ENCODE results near the gene HPS1. TPM values are rescaled to one million over a fixed set of nuclear protein-coding genes. Genes with fewer than 3 reads are reported as not detected.

The HPS1 gene
- total RNA-seq, 1 experiment from 2014 or later, result 6.3 TPM

DNA sequence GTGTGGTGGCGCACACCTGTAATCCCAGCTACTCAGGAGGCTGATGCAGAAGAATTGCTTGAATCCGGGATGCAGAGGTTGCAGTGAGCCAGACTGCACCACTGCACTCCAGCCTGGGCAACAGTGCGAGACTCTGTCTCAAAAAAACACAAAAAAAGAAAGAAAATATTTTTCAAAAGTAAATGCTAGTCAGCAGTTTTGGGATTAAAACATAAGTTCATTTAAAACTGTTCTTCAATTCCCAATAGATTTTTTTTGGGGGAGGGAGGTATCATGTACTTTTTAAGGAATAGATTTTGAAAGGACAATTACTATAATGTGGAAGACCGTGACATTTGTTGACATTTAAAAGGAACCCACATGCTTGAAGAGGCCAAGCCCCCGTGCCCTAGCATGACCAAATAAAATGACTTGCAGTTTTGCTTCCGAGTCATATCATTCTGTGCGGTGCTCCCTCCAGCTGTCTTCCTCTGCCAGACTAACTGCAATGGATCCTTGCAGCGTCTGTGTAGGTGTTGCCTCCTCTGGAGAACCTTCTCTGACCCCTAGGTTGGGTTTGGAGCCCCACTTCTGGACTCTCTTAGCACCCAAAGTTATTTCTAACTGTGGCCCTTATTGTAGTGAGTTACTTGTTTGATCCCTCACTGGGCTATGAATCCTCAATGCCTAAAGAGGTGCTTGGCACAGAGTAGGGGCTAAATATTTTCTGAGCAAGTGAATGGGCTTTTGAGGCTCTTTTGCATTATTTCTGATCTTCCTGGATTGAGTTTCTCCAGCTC is 17.4 kb upstream of the HPS1 start:
- no peak for DNase-seq (ENCODE audit: low read depth)

GRCh38 chr10:98463016-98463415 is 16.3 kb upstream of the HPS1 start:
- DNase-seq (ENCODE audit: low read depth), result no peak

DNA sequence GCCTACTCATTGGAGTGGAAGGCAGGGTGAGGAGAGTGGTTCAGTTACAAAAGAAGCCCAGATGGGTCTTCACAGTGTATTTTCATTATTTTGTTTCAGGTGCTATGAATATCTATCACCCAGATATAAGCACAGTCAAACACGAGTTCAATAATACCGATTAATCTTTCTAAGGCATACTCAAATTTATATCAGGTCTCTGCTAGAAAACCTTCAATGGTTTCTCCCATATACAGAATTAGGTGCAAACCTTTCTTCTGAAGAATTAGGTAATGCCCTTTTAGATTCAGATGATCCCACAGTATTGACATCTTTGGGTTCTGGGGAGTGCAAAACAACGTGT is 14.7 kb upstream of the HPS1 start:
- no peak for DNase-seq (ENCODE audit: low read depth)

DNA sequence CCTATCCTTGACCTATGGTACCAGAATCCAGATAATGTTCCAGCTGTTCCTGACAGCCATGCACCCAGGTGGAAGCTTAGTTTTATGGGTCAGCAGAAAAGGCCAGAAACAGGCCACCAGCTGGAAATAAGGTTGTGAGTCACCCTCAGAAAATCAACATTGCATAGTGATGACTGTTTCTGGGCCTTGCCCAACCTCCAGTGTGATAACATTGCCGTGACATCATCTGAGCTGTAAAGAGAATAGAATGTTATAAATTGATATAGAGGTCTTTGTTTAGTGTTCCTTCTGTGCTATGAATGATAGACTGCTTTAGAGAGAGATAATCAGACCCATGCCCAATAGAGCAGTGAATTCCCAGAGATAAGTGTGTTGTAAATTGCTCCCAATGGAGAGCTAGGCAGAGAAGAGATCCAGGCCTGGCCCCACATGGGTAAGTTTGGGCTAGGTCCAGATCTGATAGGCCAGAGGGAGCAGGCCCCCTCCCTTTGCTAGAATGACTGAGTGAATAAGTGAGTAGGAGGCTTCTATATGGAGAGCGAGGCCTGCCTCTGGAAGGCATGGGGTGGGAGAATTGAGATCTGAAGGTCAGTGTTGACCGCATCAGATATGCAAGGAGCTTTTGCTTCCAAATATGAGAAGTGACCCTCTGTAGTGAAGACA is 14.2 kb upstream of the HPS1 start:
- DNase-seq (ENCODE audit: low read depth), result peak; percentile 88

DNA sequence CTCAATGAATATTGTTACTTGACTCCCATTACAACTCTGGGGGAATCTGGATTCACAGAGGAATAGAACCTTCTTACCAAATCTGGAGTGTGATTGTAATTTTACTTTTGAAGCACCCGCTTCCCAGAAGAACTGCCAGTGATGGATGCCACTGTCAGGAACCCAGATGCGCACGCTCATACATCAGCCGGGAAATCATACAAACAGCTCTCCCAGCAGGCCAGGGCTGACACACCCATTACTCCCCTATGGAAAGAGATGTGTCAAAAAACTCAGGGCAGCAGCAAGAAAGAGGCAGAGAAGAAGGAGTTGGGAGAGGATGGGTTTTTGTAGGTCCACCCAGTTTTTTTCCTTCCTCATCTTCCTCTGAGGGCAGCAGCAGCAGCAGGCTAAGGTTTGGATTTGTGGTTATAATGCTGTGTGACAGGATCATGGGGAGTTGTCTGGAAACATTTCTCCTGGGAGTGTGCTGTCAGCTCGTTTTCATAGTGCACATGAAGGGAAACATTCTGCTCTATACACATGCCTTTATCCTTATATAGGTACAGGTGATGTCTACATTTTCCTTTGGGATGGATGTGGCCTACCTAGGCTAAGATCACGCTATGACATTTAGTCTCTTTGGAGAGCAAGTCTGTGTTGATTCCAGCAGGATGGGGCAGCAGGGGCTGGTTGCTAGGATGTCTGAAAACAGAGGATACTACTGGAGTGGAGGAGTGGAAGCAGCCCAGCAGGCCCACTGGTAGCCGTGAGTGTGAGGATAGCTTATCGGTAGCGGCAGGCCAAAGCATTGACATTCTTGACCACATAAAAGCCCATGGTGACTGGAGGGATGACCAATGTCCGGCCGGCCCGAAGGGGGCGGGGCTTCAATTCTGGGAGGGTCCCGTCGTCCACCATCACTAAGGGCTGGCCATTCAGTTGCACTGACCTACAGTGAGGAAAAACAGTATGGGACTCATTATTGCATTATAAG is 12.4 kb upstream of the HPS1 start:
- DNase-seq (ENCODE audit: low read depth), result no peak

GRCh38 chr10:98457721-98458120 is 11.0 kb upstream of the HPS1 start:
- no peak for DNase-seq (ENCODE audit: low read depth)

DNA sequence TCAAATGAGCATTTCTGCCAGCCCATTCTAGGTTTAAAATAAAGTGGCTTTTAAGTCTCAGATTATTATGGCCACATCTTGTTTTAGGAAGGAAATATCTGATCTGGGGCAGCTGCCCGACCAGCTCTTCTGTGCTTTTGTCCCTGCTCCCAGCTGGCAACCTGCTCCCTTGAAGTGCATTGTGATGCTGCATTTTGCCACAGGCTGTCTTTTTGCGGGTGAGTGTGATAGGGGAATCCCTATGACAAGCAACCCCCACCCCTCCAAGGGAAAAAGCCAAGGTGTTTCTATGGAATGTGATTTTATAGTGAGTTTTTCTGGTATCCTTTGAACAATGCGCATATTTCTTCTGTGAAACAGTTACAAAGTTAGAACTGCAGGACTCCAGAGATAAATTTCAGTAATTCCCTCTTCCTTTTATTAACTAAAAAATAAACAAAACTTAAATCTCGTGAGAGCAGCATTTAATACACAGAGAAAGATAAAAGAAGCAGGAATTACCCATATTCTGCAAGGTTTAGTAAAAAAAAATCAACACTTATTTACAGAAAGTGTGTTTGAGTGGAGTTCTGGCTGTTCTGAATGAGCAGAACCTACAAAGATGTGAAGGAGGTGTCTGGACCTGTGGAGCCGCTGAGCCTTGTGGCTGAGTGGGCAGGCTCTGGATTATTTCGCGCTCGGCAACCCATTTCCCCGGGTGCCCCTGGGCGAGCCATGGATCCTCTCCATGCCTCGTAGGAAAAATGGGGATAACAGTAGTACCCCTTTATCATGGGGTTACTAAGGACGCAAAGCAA is 10.1 kb upstream of the HPS1 start:
- no peak for DNase-seq (ENCODE audit: low read depth)

DNA sequence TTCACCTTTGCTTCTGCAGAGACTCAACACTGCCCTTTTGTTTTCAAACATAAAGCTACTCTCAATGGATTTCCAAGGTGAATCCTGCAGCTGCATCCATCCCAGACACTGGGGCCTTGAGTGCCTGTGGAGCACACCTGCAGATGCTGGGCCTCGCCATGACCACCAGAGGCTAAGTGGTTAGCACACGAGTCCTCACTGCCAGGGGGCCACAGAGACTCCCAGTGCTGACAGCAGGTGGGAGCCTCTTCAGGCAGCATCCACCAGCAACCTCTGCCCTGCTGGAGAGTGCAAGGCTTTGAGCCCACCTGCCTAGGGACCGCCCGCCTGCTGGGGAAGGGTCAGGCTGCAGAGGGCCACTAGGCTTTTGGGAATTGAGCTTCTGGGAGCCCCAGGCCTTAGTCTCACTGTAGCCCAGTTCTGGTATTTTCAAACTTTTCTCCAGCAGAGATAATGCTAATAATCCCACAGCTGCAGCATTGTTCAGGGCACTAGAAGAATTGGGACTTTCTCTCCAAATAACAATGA is 9.4 kb upstream of the HPS1 start:
- no peak for DNase-seq (ENCODE audit: low read depth)

GRCh38 chr10:98453729-98454128 is 7.0 kb upstream of the HPS1 start:
- DNase-seq (ENCODE audit: low read depth), result no peak

GRCh38 chr10:98450618-98451017 is 3.9 kb upstream of the HPS1 start:
- DNase-seq (ENCODE audit: low read depth), result no peak

DNA sequence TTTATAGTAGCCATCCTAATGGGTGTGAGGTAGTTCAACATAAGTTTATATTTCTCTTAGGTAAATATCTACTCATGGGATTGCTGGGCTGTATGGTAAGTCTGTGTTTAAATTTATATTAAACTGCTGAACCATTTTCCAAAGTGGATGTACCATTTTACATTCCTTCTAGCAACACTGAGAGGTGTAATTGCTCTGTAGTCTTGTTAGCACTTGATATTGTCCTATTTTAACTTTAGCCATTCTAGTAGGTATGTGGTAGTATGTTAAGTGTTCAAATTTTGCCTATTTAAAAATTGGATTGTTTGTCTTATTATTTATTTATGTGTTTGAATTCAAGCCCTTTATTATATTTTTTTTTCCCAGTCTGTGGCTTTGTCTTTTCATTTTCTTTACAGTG is 2.6 kb upstream of the HPS1 start:
- no peak for DNase-seq (ENCODE audit: low read depth)

GRCh38 chr10:98446151-98446660 is 529 bp downstream of the HPS1 start:
- no peak for DNase-seq (ENCODE audit: low read depth)

DNA sequence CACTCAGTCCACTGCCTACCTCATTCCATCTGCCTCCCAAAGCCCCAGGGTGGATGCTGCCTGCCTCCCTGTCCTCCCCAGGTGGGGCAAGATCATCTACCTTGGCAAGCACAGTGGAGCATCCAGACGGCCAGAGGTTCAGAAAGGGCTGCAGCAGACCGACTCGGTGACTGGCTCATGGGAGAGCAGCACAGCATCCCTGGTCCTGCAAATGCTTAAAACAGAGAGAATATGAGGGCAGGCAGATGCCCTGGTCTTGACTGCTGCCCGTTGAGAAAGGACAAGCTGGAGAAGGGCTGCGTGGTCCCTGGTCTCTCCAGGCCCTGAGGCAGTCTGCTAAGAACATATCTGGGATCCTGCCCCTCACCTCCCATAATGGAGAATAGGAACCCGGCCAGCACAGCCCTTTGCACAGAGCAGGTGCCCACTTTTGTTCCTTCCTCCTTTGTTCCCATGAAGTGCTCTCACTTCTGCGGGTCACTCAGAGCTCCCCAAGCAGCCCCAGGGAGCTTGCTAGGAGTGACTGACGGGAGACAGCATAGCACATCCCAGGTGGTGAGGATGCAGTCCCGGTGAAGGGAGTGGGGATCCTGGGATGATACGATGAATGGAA is 1.4 kb downstream of the HPS1 start:
- no peak for DNase-seq (ENCODE audit: low read depth)

DNA sequence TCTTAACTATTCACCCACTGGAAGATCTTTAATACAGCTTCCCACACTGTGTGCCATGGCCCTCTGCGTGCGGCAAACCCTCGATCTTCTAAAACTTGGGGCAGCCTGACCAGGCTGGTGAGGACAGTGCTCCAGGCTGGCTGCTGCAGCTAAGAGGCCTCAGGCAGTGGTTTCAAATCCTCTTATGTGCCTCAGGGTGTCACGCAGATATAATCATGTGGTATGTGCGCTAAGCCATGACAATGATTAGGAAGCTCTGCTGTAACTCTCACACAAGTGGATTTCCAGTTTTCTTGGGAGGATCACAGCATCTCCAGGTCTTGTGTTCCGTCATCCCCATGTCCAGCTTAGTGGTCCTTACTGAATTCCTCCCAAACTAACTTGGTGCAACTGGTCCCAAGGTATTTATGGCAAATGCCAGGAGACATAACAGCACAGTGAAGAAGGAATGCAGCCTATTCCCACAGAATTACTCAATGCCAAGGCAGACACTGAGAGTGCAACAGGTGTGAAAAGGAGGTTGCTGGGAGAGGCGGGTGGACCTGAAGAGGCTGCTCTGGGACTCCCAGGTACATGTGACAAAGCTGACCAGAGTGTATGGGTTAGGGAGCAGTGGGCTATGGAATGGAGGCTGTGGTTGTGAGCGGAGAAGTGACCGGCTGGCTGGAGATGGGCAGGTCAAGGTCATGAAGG is 2.3 kb downstream of the HPS1 start:
- no peak for DNase-seq (ENCODE audit: low read depth)

- no peak for DNase-seq (ENCODE audit: low read depth)
These were observed 8.0 kb downstream of the HPS1 start for GRCh38 chr10:98438715-98439114.

- DNase-seq (ENCODE audit: low read depth), result no peak
These were observed 10.0 kb downstream of the HPS1 start for GRCh38 chr10:98436704-98437103.

DNA sequence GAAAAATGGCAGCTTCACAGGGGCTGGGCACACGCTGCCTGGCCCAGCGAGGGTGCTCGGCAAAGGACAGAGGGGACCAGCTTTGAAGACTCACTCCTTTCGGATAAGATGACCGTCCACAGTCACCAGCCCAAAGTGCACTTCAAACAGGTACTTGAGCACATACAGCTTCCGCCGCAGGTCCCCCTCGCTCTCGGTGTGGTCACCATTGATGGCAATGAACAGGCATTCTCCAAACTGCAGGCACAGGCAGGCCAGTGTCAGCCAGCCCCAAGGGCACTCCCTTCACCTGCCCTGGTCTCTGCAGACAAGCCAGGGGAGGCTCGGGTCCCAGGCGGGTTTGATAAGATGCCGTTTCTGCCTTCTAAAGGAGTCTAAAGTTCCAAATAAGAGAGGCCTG is 11.6 kb downstream of the HPS1 start:
- no peak for DNase-seq (ENCODE audit: low read depth)

- peak; percentile 13 for DNase-seq (ENCODE audit: low read depth)
These were observed 12.6 kb downstream of the HPS1 start for GRCh38 chr10:98433881-98434732.

GRCh38 chr10:98433371-98433770 is 13.4 kb downstream of the HPS1 start:
- DNase-seq (ENCODE audit: low read depth), result no peak

Data from Daoy (cell line).